Measurements from ENCODE around the gene PKMYT1. TPM values are rescaled to one million over a fixed set of nuclear protein-coding genes. Genes with fewer than 3 reads are reported as not detected.
"Not testable (repeated sequence)": the region's sequence is repeated elsewhere in the genome, so short reads cannot be mapped to it uniquely, and the experiment has no call there.

The PKMYT1 gene
- total RNA-seq, 6 experiments from 2014 or later = 0.68 to 6.5 (median 1.7) TPM

- no peaks in the 10 kb centered on the region for H3K27me3 ChIP-seq
- WGBS (ENCODE audit: insufficient coverage, low coverage, low lambda C conversion rate, missing lambda C conversion rate) = 81% methylated on average over 10 of the region's 15 CpGs
- peaks cover 0 to 50% (median 10%) of the 10 kb centered on the region in 4 donors for H3K36me3 ChIP-seq
These were observed 45.8 kb downstream of the PKMYT1 start for GRCh38 chr16:2934450-2934849.

DNA sequence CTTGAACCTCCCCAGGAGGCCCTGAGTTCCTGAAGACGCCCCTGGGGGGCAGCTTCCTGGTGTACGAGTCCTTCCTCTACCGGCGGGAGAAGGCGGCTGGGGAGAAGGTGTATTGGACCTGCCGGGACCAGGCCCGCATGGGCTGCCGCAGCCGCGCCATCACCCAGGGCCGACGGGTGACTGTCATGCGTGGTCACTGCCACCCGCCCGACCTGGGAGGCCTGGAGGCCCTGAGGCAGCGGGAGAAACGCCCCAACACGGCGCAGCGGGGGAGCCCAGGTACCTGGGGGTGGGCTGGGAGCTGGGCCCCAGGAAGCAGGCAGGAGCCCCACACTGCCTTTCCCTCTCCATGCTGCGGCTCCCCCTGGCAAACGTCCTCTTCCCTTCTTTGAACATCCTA lies 46.5 kb downstream of the PKMYT1 start:
- TF ChIP-seq POLR2A (IDR thresholded peaks at IDR 0.05) = no peak
- TF ChIP-seq, protein P1, sequence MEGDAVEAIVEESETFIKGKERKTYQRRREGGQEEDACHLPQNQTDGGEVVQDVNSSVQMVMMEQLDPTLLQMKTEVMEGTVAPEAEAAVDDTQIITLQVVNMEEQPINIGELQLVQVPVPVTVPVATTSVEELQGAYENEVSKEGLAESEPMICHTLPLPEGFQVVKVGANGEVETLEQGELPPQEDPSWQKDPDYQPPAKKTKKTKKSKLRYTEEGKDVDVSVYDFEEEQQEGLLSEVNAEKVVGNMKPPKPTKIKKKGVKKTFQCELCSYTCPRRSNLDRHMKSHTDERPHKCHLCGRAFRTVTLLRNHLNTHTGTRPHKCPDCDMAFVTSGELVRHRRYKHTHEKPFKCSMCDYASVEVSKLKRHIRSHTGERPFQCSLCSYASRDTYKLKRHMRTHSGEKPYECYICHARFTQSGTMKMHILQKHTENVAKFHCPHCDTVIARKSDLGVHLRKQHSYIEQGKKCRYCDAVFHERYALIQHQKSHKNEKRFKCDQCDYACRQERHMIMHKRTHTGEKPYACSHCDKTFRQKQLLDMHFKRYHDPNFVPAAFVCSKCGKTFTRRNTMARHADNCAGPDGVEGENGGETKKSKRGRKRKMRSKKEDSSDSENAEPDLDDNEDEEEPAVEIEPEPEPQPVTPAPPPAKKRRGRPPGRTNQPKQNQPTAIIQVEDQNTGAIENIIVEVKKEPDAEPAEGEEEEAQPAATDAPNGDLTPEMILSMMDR (IDR thresholded peaks at IDR 0.05) = no peak
- Histone ChIP-seq H3K36me3 (peaks cover 0 to 43% (median 7%) of the 10 kb centered on the region in 4 donors), H3K4me3 (no peak overlapping the region), H3K4me1 (no peaks in the 10 kb centered on the region), H3K27ac (no peak overlapping the region), H3K9me3 (no peaks in the 10 kb centered on the region), H3K27me3 (no peaks in the 10 kb centered on the region)
- intact Hi-C loops (cut with DNase I) = no loop called here
- no peak for DNase-seq
- 80% methylated on average over 2 of the region's 22 CpGs for WGBS (ENCODE audit: insufficient coverage, low coverage, low lambda C conversion rate, missing lambda C conversion rate)
- ATAC-seq = no peak

More at GRCh38 chr16:2934450-2934849, 45.8 kb downstream of the PKMYT1 start:
- ATAC-seq (no peak), DNase-seq (no peak)
- H3K27ac ChIP-seq = no peak overlapping the region
- H3K4me1 ChIP-seq = no peaks in the 10 kb centered on the region
- H3K4me3 ChIP-seq = no peak overlapping the region
- intact Hi-C loops (cut with DNase I) = no loop called here
- TF ChIP-seq, protein P1 (IDR thresholded peaks at IDR 0.05) = no peak
- TF ChIP-seq POLR2A (IDR thresholded peaks at IDR 0.05) = no peak
- H3K9me3 ChIP-seq = no peaks in the 10 kb centered on the region

DNA sequence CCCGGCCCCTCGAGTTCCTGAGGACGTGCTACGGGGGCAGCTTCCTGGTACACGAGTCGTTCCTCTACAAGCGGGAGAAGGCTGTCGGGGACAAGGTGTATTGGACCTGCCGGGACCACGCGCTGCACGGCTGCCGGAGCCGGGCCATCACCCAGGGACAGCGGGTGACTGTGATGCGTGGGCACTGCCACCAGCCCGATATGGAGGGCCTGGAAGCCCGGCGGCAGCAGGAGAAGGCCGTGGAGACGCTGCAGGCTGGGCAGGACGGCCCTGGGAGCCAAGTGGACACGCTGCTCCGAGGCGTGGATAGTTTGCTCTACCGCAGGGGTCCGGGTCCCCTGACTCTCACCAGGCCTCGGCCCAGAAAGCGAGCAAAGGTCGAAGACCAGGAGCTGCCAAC lies 47.1 kb downstream of the PKMYT1 start:
- Histone ChIP-seq H3K27me3 (no peaks in the 10 kb centered on the region), H3K4me1 (no peaks in the 10 kb centered on the region), H3K36me3 (peaks cover 0 to 39% (median 7%) of the 10 kb centered on the region in 4 donors), H3K9me3 (no peaks in the 10 kb centered on the region), H3K4me3 (no peak overlapping the region), H3K27ac (no peak overlapping the region)
- TF ChIP-seq, protein P1 (IDR thresholded peaks at IDR 0.05) = no peak
- TF ChIP-seq POLR2A (IDR thresholded peaks at IDR 0.05) = no peak
- no peak for ATAC-seq
- WGBS (ENCODE audit: insufficient coverage, low coverage, low lambda C conversion rate, missing lambda C conversion rate) = 90% methylated on average over 2 of the region's 30 CpGs
- intact Hi-C loops (cut with DNase I) = no loop called here
- no peak for DNase-seq

- ATAC-seq; H3K27me3 ChIP-seq; H3K4me3 ChIP-seq; intact Hi-C loops (cut with DNase I); H3K4me1 ChIP-seq; H3K9me3 ChIP-seq; H3K27ac ChIP-seq; DNase-seq: not testable (repeated sequence)
- WGBS (ENCODE audit: insufficient coverage, low coverage, low lambda C conversion rate, missing lambda C conversion rate) = 86% methylated on average over 10 of the region's 13 CpGs
- peaks cover 0 to 25% (median 3%) of the 10 kb centered on the region in 4 donors for H3K36me3 ChIP-seq
These were observed 48.9 kb downstream of the PKMYT1 start for GRCh38 chr16:2931231-2931914.

GRCh38 chr16:2930236-2930635 lies 50.0 kb downstream of the PKMYT1 start:
- H3K9me3 ChIP-seq = no peaks in the 10 kb centered on the region
- ATAC-seq (no peak), DNase-seq (no peak)
- 100% methylated on average over 1 of the region's 15 CpGs for WGBS (ENCODE audit: insufficient coverage, low coverage, low lambda C conversion rate, missing lambda C conversion rate)
- peaks cover 0 to 7% (median 0%) of the 10 kb centered on the region in 4 donors for H3K4me1 ChIP-seq
- no peak overlapping the region for H3K4me3 ChIP-seq
- peaks cover 0 to 25% (median 3%) of the 10 kb centered on the region in 4 donors for H3K36me3 ChIP-seq
- H3K27me3 ChIP-seq = no peaks in the 10 kb centered on the region
- intact Hi-C loops (cut with DNase I) = no loop called here
- no peak overlapping the region for H3K27ac ChIP-seq
- TF ChIP-seq POLR2A (IDR thresholded peaks at IDR 0.05) = no peak
- TF ChIP-seq, protein P1 (IDR thresholded peaks at IDR 0.05) = no peak

Data from right lobe of liver (tissue), 6 donors.